Femur (tissue), 1 donor: ENCODE data around the gene PLPPR5.
A peak's percentile ranks its signal among the peaks of the same experiment; 100 is the strongest.
"Not testable (repeated sequence)": the region's sequence is repeated elsewhere in the genome, so short reads cannot be mapped to it uniquely, and the experiment has no call there.

Experiments used
- DNase-seq: peaks from one replicate; pipeline ENCODE4 v3.0.0-alpha.2; 2017

Gene PLPPR5, protein sequence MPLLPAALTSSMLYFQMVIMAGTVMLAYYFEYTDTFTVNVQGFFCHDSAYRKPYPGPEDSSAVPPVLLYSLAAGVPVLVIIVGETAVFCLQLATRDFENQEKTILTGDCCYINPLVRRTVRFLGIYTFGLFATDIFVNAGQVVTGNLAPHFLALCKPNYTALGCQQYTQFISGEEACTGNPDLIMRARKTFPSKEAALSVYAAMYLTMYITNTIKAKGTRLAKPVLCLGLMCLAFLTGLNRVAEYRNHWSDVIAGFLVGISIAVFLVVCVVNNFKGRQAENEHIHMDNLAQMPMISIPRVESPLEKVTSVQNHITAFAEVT

DNA sequence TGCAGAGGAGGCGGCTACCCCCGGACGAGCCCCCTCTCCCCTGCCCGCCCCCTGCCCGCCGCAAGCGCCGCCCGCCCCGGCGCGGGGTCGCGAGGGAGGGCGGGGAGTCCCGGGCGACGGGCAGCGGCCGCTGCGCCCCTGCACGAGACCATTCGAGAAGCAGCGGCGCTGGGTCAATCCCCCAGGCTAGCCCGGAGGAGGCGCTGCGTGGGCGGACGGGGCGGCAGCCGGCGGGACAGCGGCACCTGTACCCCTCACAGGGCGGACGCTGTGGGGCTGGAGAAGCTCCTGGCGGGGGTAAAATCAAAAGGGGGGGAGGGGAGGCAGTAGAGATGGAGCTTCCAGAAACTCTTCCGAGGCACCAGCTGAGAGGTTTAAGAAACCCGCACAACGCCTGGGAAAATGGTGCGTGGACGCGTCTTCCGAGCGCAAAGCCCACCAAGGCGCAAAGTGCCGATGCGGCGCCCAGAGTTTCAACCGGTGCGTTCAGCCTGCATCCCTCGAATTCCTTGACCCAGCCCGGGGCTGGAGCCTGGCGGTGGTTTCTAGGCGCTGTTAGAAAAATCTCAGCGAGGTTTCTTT, at the start of gene PLPPR5:
Gene PLPPR5 (minus strand): TSS at position 1 of the 582 bp plus-strand sequence. CDS start 190 bp downstream, outside the sequence.
- DNase-seq: peak; percentile 27

DNA sequence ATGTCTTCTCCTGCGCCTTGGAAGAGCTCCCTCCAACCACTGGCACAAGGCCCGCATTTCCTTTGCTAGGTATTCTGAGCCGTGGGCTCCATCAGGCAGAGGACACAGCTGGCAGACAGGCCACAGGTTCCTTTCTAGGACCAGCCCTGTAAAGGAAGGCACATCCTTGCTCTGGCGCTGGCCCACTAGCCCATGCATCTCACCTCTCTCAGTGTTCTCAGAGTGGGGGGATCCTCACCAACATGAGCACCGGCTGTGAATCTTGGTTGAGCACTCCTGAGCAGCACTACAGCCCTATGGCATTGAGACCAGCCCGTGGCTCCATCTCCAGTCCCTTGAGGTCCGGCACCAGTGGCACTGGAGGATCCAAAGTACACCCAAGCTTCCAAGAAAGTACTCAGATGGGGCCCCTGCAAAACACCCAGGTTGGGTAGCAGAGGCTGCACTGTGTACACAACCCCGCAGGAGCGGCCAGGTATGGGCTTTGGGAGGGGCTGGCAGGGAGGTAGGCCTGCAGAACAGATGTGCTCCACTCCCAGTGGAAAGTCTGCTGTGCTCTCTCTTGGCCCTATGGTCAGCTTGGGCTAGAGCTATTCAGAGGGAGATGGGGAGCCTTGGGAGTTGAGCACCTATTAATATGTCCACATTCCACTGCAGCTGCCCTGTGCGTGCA, 47.1 kb upstream of the PLPPR5 start:
- no peak for DNase-seq

DNA sequence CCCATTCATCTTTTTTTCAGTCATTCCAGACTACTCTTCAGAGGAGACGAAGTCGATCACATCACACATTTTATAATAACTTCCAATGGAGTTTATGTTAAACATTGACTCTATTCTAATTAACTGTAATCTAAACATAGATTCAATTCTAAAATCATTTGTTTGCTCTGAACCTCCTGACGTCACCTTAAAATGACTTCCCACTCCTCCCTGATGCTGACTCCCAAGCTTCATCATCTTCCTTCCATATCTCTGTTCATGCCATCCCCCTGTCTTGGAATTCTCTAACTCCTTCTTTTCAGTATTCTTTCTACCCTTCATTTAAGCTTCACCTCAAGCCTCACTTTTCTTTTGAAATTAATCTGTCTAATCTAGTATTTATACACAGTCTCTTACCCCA, 45.1 kb upstream of the PLPPR5 start:
- DNase-seq: no peak

DNA sequence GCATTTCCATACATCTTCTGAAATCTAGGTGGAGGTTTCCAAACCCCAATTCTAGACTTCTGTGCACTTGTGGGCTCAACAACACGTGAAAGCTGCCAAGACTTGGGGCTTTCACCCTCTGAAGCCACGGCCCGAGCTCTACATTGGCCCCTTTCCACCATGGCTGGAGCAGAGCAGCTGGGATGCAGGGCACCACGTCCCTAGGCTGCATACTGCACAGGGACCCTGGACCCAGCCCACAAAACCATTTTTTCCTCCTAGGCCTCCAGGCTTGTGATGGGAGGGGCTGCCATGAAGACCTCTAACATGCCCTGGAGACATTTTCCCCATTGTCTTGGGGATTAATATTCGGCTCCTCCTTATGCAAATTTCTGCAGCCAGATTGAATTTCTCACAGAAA, 32.1 kb upstream of the PLPPR5 start:
- not testable (repeated sequence) for DNase-seq

DNA sequence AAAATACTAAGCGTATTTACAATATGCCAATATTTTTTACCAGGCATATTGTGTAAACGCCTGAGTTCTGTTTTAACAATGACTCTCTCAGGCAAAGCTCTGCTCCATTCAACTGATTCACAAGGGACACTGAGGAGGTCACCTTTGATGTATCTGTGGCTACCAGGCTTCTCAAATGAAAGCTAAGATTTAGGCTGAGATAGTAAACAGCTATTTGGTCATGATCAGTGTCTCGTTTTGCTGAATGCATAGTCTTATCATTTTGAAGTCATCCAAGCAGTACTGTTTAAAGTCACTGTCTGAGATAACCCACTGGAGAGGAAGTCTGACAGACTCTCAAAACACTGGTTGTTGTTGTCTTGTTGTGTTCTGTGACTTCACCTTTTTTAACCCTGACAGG, 13.7 kb upstream of the PLPPR5 start:
- DNase-seq: no peak

DNA sequence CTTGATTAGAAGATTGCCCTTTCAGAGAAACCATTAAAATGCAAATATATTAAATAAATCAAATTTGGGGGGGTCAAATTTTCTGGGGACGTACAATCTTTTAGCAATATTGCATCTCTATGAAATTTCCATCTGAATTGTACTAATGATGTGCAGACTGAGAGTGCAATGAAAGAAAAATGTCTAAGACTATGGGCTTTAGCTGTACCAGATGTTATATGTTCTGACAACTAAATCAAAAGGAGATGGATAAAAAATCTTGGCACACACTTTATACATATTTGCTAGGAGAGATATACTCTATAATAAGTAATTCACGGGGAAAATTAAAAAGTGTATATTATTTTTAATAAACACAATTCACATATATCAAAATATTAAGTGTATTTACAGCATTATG, 13.0 kb upstream of the PLPPR5 start:
- no peak for DNase-seq

DNA sequence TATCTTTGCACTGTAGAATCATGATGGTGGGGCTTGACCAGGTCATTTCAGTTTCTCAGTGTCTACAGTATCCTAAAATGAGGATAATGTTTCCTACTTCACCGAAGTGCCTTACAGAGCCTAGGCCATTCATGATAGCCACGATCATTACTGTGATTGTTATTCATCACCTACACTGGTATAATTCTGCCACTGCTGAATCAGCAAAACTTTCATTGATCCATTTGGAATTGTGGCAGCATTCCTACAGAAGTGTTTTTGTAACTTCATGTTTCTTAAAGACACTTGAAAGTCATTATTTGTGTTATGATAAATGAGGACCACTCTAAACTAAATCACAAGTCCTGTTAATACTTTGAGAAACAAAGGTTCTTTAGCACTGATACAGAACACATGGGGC, 6.0 kb upstream of the PLPPR5 start:
- no peak for DNase-seq

DNA sequence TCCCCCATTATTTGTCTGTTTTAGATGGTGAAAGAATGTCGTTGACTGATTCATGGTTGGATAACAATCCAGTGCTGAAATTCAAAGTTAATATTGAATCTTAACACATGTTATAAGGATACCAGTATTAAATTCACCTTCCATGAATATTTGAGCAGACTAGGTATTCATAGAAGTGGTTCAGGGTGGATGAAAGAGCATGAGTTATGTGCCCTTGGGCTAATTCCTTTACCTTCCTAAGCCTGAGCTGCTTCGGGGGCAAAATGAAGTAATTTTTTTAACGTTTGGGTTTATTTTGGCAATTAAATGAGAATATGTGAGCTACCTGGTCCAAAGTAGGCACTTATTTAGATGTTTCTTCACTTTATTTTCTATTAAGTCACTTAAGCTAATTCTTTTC, 2.7 kb upstream of the PLPPR5 start:
- no peak for DNase-seq

DNA sequence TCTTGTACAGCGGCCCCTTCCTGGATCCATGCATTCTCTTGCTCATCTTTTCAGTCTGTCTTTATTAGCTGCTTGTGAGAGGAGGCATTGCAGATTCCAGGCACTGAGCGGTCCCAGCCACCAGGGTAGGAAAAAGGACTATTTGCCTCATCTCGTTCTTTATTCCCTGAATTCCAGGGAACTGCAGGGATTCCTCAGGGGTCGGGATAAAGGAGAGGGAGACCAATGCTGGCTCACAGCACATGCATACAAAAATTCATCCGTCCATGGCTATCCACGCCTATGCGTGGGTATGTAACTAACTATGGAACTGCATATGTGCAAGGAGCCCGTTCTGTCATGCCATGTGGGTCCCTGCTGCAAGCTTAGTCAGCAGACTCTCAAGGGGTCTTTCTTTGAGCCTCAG, 879 bp upstream of the PLPPR5 start:
- peak; percentile 16 for DNase-seq

DNA sequence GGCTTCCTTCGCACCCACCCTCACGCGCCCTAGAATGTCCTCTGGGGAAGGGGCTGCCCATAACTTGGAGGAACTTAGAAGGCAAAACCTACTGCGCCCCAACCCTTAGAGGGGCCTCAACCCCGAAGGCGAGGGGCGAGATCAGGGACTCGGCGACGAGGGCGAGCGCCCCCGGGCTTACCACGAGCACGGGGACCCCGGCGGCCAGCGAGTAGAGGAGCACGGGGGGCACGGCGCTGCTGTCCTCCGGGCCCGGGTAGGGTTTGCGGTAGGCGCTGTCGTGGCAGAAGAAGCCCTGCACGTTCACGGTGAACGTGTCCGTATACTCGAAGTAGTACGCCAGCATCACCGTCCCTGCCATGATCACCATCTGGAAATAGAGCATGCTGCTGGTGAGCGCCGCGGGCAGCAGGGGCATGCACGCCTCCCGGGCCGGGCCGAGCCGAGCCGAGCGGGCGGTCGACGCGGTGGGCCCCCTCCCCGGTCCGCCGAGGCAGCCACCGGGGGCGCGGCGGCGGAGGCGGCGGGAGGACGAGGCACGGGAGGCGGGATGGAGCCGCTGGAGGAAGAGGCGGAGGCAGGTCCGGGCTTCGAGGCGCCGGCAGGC, 304 bp downstream of the PLPPR5 start:
- DNase-seq: peak; percentile 28

DNA sequence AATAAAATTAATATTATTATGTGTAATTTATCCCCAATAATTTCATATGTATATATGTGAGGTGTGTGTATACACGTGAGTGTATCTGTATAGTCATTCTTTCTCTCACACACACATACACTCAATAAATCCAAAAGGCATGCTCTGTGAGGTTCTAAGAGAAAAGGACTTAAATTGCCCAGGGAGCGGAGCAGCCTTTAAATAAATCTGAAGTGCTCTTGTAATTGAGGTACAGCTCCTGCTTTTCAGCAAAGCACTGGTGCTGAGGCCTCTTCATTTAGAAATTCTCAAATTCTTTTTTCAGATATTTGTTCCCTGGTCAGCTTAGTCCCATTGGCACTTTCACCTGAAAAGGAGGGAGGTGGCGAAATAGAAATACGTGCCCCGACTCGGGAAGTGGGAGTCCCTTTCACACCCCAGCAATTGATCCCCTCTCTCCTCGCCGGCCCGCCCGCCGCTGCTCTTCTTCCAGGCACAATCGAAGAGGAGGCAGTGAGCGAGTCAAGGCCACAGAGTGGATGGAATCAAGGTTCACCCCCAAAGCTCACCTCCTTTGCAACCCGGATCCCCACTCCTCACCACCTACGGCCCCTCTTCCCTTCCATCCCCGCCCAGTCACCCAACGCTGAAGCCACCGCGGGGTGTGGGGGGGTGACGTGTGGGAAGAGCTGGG, 944 bp downstream of the PLPPR5 start:
- no peak for DNase-seq

DNA sequence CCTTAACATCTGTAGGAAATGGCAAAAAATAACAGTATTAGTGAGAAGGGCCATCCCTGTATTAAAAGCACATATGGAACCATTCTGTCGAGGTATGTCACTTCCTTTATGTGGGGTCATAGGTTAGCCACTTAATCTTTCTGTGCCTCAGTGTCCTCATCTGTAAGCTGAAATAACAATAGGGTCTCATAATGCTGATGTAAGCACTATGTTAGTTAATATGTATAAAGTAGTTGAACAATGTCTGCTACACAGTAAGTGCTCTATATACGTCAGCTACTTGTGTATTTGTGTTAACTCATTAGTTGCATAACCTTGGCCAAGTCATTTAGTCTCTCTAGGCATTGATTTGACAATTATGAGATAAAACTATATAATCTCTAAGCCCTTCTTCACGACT, 11.8 kb downstream of the PLPPR5 start:
- DNase-seq: no peak

DNA sequence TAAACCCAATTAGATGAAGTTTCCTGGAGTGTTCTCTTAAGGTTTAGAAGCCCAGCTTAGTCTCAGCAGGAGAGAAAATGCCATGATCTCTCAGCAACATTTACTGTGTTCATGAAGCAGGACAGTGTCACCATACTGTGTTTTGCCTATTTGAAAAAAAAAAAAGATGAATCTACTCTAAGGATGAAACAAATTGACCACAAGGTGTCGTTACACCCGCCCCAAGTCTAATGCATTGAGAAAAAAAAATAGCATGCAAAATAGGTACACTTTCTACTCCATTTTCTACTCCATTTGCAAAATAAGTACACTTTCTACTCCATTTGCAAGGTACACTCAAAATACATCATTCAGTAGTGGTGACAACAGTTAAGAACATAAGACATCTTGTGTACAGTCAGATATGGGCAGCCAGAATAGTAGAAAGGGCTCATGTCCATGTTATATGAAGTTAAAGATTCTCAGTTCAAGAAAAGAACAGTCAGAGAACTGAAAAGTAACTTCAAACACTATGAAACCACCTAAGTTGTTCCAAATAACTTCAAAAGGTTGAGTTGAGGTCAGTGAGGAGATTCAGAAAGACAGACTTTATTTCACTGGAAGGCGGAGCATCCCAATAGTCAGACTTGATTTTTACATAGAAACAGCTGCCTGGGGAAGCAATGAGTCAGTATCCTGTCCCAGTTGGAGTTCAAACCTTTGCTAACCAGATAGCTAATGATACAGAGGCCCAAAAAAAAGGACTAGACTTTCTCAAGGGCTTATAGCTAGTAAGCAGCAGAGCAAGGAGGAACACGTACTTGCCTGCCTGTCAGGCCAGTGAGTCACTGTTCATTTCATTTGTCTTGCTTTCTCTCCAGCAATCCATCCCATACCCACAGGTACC, 13.3 kb downstream of the PLPPR5 start:
- DNase-seq: no peak

DNA sequence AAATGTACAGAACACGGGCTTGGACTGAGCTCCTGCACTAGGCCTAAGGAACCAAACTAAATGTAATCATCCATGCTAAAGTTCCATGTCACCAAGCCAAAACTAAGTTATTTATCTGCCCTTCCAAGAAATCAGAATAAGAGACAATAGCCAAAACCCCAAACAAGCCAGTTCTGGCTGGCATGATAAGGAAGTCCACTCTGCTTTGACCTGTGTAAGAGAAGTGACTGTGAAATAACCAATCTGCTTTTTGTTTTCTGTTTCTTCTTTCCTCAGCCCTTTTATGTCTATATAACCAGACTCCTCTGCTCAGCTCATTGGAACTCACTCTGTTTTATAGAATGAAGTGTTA, 15.1 kb downstream of the PLPPR5 start:
- no peak for DNase-seq

DNA sequence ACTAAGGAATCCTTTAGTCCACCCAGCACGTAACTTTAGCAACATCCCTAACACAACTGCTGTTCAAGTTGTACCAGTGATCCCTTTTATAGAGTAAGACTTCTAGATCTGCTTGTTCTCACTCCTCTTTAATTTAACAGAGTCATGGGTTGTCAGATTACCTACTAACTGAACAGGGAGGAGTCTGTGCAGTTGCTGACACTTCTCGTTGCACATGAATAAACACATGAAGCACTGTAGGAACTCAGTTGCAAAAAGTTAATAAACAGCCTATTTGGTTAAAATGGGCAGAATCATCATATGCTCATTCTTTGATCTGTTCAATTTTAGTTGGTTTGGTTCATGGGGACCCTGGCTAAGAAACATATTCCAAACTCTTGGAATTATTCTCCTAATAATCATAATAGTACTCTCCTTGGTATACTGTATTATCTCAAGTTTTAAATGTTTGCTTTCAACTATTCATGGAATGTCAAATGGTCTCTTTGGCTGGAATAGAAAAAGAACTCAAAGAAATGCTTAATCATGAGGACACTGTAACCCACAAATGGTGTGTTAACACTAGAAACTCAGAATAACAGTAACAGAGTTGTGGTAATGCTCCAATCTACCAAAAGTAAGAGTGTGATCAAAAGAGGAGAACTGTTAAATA, 15.6 kb downstream of the PLPPR5 start:
- no peak for DNase-seq

DNA sequence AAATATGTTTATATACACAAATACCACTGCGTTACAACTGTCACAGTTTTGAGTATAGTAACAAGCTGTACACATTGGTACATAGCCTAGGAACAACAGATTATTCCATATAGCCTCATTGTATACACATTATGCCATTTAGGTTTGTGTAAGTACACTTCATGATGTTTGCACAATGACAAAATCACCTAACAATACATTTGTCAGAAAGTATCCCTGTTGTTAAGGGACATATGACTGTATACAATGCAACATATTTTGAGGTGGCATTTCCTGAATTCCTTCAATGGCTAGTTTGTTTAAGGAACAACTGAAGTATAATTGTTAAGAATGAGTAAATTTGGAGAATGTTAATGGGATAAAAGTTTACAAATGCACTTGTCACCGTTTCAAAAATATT, 19.0 kb downstream of the PLPPR5 start:
- DNase-seq: no peak

DNA sequence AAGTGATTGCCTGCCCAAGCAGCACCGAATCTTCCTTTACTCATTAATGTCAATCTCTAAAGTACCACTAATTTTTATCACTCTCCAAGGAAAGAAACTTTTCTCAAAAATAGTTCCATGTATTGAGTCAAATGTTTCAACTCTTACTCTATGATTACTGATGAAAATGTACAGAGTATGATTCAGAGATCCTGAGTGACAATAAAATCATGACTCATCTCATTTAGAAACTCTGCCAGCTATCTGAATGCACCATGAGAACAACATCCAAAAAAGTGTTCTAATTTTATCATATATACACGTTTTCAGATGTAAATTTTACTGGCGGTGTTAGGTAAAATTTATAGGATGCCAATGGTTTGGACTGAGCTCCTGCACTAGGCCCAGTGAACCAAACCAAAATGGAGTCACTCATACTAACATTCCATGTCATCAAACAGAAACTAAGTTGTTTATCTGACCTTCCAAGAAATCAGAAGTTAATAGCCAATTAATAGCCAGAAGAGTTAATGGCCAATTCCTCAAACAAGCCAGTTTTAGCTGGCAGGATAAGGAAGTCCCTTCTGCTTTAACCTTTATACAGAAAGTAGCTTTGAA, 22.6 kb downstream of the PLPPR5 start:
- no peak for DNase-seq

DNA sequence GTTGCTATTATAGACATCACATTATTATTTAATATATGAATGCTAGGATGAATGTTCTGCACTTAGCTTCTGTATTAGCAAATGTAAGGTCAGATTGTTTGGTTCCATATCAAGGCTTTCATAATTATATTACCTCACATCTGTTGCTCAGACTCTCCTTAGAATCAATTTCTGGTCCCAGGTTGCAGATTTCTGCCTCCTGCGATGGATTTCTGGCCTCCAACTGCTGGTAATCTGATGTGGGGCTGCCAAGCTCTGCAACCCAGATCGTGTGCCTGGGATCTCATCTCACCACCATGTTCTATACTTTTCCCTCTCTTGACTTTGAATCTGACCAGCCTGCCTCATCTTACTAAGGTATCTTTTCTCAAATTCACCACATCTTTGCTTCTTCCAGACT, 25.2 kb downstream of the PLPPR5 start:
- DNase-seq: no peak

DNA sequence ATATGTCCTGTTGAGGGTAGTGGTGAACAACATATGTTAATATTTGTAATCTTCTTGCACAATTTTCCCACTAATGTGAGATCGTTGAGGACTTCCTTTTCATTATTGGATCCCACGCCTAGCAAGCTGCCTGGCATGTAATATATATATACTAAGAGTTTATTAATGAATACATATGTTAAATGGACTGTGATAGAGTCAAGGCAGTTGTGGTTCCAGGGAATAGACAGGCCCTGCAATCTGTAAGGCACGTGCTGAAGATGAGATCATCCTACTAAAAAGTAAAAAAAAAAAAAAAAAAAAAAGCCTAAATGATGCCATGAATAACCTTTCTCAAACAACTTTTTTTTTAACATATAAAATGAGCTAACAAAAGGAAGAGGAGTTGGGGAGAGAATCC, 28.9 kb downstream of the PLPPR5 start:
- DNase-seq: no peak

DNA sequence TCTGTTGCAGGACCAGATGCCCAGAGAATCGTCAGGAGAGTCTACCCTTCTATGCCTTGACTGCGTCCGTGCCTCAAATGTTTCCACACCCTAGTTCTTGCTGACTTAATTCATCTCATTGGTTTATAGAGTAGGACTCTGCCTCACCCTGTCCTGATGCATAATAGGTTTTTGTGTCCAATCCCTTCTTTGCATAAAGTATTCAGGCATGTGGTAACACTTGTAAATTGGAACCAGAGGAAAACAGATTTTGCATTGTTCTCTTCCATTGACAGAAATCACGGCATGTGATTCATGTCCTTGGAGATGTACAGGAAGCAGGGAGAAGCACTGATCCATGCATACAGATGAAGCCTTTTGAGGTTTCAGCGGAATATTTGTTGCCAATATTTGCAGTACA, 29.5 kb downstream of the PLPPR5 start:
- DNase-seq: no peak

DNA sequence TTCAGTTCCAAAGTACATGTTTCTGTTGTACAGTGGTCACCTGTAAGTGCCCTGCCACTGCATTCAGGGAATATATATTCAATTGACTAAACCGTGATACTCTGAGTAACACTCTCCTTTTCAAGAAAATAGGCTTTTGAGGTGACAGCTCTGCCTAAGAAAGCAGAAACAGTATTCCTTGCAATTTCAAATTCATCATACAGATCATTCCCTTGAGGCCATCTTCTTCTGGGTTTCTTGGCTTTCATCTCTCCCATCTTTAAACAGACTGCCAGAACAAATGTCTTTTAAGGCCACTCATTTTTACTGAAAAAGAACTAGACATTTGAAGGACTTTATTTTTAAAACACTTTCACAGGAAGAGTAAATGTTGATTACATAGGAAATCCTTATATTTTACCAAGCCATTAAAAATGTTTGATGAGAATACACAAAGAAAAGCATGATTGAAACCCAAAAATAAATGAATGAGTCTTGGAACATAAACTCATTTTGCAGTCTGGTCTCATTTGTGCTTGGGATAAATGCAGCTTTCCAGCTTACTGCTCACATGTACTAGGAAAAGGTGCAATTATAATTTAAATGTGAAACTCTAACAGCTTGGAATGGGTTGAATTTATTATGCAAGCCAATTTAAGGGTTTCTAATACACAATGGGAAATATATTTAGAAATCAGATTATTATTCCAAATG, 34.7 kb downstream of the PLPPR5 start:
- no peak for DNase-seq
